ENCODE data around the gene IRS2. TPM values are rescaled to one million over a fixed set of nuclear protein-coding genes. Genes with fewer than 3 reads are reported as not detected.

Gene IRS2
- polyA plus RNA-seq, 1 of the 3 experiments (the other 2 are of a cell fraction), result 7.0 TPM

- POLR2A ChIA-PET, result no interaction called here
- H2AFZ ChIP-seq (ENCODE audit: low read depth), result no peak overlapping the region
Observed at GRCh38 chr13:109833071-109833470, 46.7 kb upstream of the IRS2 start.

More at GRCh38 chr13:109833071-109833470, 46.7 kb upstream of the IRS2 start:
- CTCF ChIA-PET, result no interaction called here
- DNase-seq, result no peak
- 77% methylated on average over 5 of the region's 5 CpGs for WGBS (ENCODE audit: low lambda C conversion rate)
- H3K4me2 ChIP-seq, result no peak overlapping the region
- H3K4me3 ChIP-seq (ENCODE audit: low read depth in 2 of 2, low read length in 1 of 2), result no peak overlapping the region
- no peaks in the 10 kb centered on the region for H3F3A ChIP-seq (replicated peaks; ENCODE audit: insufficient read depth)
- no peaks in the 10 kb centered on the region for H3K27me3 ChIP-seq (ENCODE audit: insufficient read depth)
- H3K36me3 ChIP-seq (replicated peaks in 1 of 2; ENCODE audit: control insufficient read depth in 1 of 2, insufficient read depth in 2 of 2, low read length in 1 of 2), result no peaks in the 10 kb centered on the region
- no peaks in the 10 kb centered on the region for H4K20me1 ChIP-seq (ENCODE audit: insufficient read depth)
- H3K79me2 ChIP-seq (ENCODE audit: insufficient read depth), result no peaks in the 10 kb centered on the region
- H3K9me3 ChIP-seq, result no peaks in the 10 kb centered on the region
- TF ChIP-seq ELF1 (IDR thresholded peaks at IDR 0.05), result no peak
- TF ChIP-seq POLR2AphosphoS5 (IDR thresholded peaks at IDR 0.05; ENCODE audit: low read depth, low read length), result no peak
- TF ChIP-seq TEAD4 (IDR thresholded peaks at IDR 0.05; ENCODE audit: borderline replicate concordance, insufficient read depth), result no peak
- TF ChIP-seq MXI1 (IDR thresholded peaks at IDR 0.05; ENCODE audit: low read depth, low read length), result no peak
- TF ChIP-seq, protein P1, sequence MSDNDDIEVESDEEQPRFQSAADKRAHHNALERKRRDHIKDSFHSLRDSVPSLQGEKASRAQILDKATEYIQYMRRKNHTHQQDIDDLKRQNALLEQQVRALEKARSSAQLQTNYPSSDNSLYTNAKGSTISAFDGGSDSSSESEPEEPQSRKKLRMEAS (IDR thresholded peaks at IDR 0.05; ENCODE audit: low read depth), result no peak
- no peak for TF ChIP-seq EP300 (IDR thresholded peaks at IDR 0.05; ENCODE audit: borderline replicate concordance in 1 of 2, low read depth in 1 of 2, low read length in 1 of 2)
- TF ChIP-seq RCOR1 (IDR thresholded peaks at IDR 0.05; ENCODE audit: low read length), result no peak
- TF ChIP-seq JUND (IDR thresholded peaks at IDR 0.05), result no peak
- no peak for TF ChIP-seq EZH2phosphoT487 (IDR thresholded peaks at IDR 0.05; ENCODE audit: borderline replicate concordance, low read depth)
- TF ChIP-seq CHD2 (IDR thresholded peaks at IDR 0.05; ENCODE audit: low read length, partially characterized antibody), result no peak
- no peak for TF ChIP-seq IRF3 (IDR thresholded peaks at IDR 0.05; ENCODE audit: low read depth, low read length)
- TF ChIP-seq MEF2A (IDR thresholded peaks at IDR 0.05; ENCODE audit: borderline replicate concordance, low read depth), result no peak
- TF ChIP-seq GABPA (IDR thresholded peaks at IDR 0.05; ENCODE audit: low read depth), result no peak
- TF ChIP-seq SIN3A (IDR thresholded peaks at IDR 0.05; ENCODE audit: borderline replicate concordance, low read depth, low read length), result no peak
- no peak for TF ChIP-seq USF1 (IDR thresholded peaks at IDR 0.05; ENCODE audit: borderline replicate concordance, low read depth)
- TF ChIP-seq REST (IDR thresholded peaks at IDR 0.05; ENCODE audit: low read depth, low read length), result no peak
- TF ChIP-seq NRF1 (IDR thresholded peaks at IDR 0.05; ENCODE audit: low read depth, low read length), result no peak
- no peak for TF ChIP-seq NFIC (IDR thresholded peaks at IDR 0.05; ENCODE audit: borderline replicate concordance)
- TF ChIP-seq RAD21 (IDR thresholded peaks at IDR 0.05; ENCODE audit: low read length), result no peak
- TF ChIP-seq CTCF (IDR thresholded peaks at IDR 0.05), result no peak
- H3K27ac ChIP-seq (ENCODE audit: low read depth in 2 of 2, low read length in 1 of 2), result no peak overlapping the region
- H3K9ac ChIP-seq, result no peak overlapping the region
- no peaks in the 10 kb centered on the region for H3K9me2 ChIP-seq
- H3K4me1 ChIP-seq (ENCODE audit: control insufficient read depth in 1 of 2, insufficient read depth in 2 of 2, low read depth in 1 of 2, low read length in 1 of 2), result peaks cover 0 to 2% of the 10 kb centered on the region in 2 experiments; a peak in 3 of 4 replicates

All from SK-N-SH (cell line).